ENCODE data around the gene ABCB7.

The ABCB7 gene

GRCh38 chrX:75067931-75068330 lies 88.2 kb downstream of the ABCB7 start:
- H3K36me3 ChIP-seq (ENCODE audit: control insufficient read depth in 2 of 2, insufficient read depth in 1 of 2, low read length in 2 of 2): peaks cover 3 to 25% of the 10 kb centered on the region in 2 experiments; a peak in 2 of 3 replicates
- no peaks in the 10 kb centered on the region for H3K4me1 ChIP-seq (ENCODE audit: control insufficient read depth, insufficient read depth, low read length)
- ChIA-PET POLR2A (no interaction called here), CTCF (interaction anchor here (0.5 kb wide), 1 partner anchor 1072 kb away, joined by 3 read pairs; no protein-coding TSS in a partner anchor)
- H3K4me3 ChIP-seq (ENCODE audit: low read depth, low read length): no peak overlapping the region
- TF ChIP-seq MEIS1 (CRISPR knock-in tag; IDR thresholded peaks at IDR 0.05; ENCODE audit: borderline replicate concordance) (no peak), KLF1 (tag by site-specific recombination; IDR thresholded peaks at IDR 0.05) (no peak), HOXA7 (CRISPR knock-in tag; IDR thresholded peaks at IDR 0.05; ENCODE audit: borderline replicate concordance) (no peak), PRDM2 (tag by site-specific recombination; IDR thresholded peaks at IDR 0.05; ENCODE audit: borderline replicate concordance) (no peak), ZNF121 (tag by site-specific recombination; IDR thresholded peaks at IDR 0.05) (no peak), ZSCAN5A (tag by site-specific recombination; IDR thresholded peaks at IDR 0.05) (no peak), ZNF596 (tag by site-specific recombination; IDR thresholded peaks at IDR 0.05) (no peak), ZFP3 (tag by site-specific recombination; IDR thresholded peaks at IDR 0.05; ENCODE audit: low read depth) (no peak), ZNF639 (tag by site-specific recombination; IDR thresholded peaks at IDR 0.05) (no peak), ZNF776 (tag by site-specific recombination; IDR thresholded peaks at IDR 0.05; ENCODE audit: borderline replicate concordance) (no peak), ZNF366 (tag by site-specific recombination; conservative IDR thresholded peaks at IDR 0.05) (no peak)
- no peak overlapping the region for H3K27ac ChIP-seq (ENCODE audit: extremely low read depth, low read depth, low read length)
- no peaks in the 10 kb centered on the region for H3K9me3 ChIP-seq (ENCODE audit: control insufficient read depth, insufficient read depth, low read depth, low read length)

- H3K4me1 ChIP-seq (ENCODE audit: control insufficient read depth, insufficient read depth, low read length): no peaks in the 10 kb centered on the region
- H3K4me3 ChIP-seq (ENCODE audit: low read depth, low read length): no peak overlapping the region
- H3K9me3 ChIP-seq (ENCODE audit: control insufficient read depth, insufficient read depth, low read depth, low read length): no peaks in the 10 kb centered on the region
- ChIA-PET CTCF (no interaction called here), POLR2A (no interaction called here)
- H3K27ac ChIP-seq (ENCODE audit: extremely low read depth, low read depth, low read length): no peak overlapping the region
- peaks cover 3 to 23% of the 10 kb centered on the region in 2 experiments; a peak in 2 of 3 replicates for H3K36me3 ChIP-seq (ENCODE audit: control insufficient read depth in 2 of 2, insufficient read depth in 1 of 2, low read length in 2 of 2)
- TF ChIP-seq ZBTB8A (tag by site-specific recombination; IDR thresholded peaks at IDR 0.05) (no peak), HOXD13 (CRISPR knock-in tag; IDR thresholded peaks at IDR 0.05; ENCODE audit: borderline replicate concordance) (no peak), ZNF560 (tag by site-specific recombination; IDR thresholded peaks at IDR 0.05; ENCODE audit: borderline replicate concordance) (no peak), SP2 (tag by site-specific recombination; IDR thresholded peaks at IDR 0.05) (no peak), ZNF121 (tag by site-specific recombination; IDR thresholded peaks at IDR 0.05) (no peak), ZNF610 (tag by site-specific recombination; IDR thresholded peaks at IDR 0.05; ENCODE audit: borderline replicate concordance) (no peak), SCRT1 (tag by site-specific recombination; IDR thresholded peaks at IDR 0.05; ENCODE audit: borderline replicate concordance) (no peak), GLI2 (tag by site-specific recombination; IDR thresholded peaks at IDR 0.05; ENCODE audit: borderline replicate concordance, low read depth) (no peak), ZNF660 (tag by site-specific recombination; IDR thresholded peaks at IDR 0.05) (no peak), ZSCAN4 (tag by site-specific recombination; IDR thresholded peaks at IDR 0.05) (no peak), ZBTB7A (tag by site-specific recombination; IDR thresholded peaks at IDR 0.05; ENCODE audit: low read depth) (no peak), ZNF677 (tag by site-specific recombination; IDR thresholded peaks at IDR 0.05) (no peak), CTCF (tag by site-specific recombination; IDR thresholded peaks at IDR 0.05) (no peak)
Observed at GRCh38 chrX:75061701-75062100, 94.4 kb downstream of the ABCB7 start.
